ENCODE results near the gene RNF215.

The RNF215 gene

DNA sequence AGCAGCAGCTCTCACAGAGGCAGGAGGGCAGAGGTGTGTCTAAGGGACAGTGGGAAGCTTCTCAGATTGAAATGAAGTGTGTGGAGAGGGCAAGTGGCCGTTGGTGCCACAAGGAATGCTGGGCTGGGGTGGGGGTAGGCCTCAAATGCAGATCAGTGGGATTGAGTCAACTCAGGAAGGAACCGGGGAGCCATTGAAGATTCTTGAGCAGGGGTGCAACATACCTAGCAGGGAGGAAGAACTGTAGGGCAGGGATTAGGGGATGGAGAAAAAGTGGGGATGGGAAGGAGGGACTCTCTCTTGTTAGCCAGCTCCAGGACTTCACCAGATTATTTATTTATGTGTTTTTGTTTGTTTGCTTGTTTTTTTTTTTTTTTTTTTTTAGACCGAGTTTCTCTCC lies 6.7 kb upstream of the RNF215 start:
- DNase-seq, result no peak

GRCh38 chr22:30393322-30393680 lies 6.1 kb upstream of the RNF215 start:
- DNase-seq, result no peak

DNA sequence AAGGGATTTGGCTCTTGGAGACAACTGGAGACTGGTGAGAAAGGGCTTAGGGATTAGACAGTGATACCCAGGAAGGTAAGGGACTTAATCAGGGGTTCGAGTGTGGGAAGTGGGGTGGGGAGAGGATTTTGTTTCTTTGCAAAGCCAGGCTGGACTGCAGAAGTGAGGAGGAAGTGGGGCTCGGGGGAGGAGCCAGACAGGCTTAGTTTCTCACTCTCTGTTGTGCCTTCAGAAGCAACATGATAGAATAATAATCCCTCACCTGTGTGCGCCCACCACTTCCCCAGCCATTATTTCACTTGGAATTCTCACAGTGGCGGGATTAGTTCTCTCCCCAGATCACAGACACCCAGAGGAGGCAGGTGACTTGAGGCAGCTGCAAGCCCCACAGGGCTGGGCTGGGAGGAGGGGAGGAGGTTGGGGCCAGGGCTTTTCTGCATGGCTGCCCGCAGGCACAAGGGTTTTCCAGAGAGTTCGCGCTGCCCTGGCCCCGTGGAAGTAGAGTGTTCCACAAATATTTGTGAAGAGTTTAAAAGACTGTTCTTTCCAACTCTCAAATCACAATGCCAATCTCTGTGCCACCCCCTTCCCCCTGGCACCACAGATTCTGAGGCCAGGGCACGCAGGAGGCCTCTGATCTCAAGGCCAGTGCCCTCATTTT lies 5.6 kb upstream of the RNF215 start:
- DNase-seq, result no peak

GRCh38 chr22:30390974-30391691 lies 3.9 kb upstream of the RNF215 start:
- DNase-seq, result peak; percentile 66 to 87

DNA sequence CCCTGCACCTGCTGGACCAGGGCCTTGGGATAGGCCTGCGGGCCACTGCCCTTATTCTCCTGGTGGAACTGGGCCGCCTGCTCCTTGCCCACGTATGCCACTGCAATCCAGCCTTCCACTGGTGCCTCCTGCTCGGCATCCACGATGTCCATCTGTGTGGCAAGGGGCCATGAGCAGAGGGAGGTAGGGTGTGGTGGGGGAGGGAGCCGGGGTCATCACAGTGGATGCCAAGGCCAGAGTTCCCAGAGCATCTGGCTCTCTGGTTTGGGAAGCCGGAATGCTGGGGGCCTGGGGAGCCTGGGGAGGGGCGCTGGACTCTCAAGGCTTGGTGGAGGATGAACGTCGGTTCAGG lies 627 bp downstream of the RNF215 start:
- no peak for DNase-seq

DNA sequence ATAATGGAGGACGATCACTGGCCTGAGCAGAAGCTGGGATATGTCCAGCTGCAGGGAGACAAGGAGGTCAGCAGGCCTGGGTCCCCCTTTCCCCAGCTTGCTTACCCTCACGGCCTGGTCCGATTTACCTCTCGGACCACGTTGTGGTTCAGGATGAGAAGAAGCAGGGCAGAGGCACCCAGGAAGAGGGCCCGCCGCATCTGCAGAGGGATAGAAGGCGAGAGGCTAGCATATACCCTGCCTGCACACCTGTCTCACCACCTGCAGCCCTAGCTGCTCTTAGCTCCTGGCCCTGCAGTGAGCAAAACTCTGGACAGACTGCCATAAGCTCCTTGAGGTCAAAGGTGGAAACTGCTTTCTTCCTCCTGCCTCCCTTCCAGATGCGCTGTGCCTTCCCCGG lies 1.3 kb downstream of the RNF215 start:
- DNase-seq, result no peak

GRCh38 chr22:30383061-30383460 lies 4.2 kb downstream of the RNF215 start:
- no peak for DNase-seq

DNA sequence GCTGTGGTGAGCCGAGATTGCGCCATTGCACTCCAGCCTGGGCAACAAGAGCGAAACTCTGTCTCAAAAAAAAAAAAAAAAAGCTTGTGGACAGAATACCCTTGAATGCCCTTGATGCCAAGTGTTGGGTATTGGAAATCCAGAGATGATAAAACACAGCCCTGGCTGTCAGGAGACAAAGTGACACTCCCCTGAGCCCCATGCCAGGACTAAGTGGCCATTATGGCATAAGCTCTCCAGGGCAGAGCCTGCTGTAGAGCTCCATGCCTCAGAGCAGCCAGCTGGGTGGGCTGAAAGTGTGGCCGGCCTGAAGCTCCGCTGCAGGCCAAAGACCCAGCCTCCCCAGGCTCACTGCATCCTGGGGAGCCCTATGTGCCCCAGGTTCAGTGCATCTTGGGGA lies 4.9 kb downstream of the RNF215 start:
- no peak for DNase-seq

DNA sequence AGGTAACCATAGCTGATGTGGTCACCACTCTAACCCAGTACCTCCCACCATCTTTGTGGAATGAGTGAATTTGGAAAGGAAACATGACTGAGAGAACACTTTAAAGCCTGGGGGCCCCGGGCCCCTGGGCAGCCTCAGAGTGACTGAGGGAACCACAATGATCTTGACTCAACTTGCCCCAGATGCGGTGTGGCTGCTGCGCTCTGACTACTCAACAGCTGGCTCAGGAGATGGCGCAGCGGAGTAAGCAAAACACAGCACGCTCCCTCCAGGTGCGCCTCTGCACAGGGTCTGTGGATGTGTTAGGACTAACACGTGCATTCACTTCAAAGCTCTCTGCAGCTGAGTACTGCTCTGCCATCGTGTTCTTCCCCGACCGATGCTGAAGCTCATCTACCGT lies 5.9 kb downstream of the RNF215 start:
- no peak for DNase-seq

GRCh38 chr22:30380011-30380410 lies 7.2 kb downstream of the RNF215 start:
- no peak for DNase-seq

- DNase-seq, result no peak
Observed at GRCh38 chr22:30375312-30375849, 11.8 kb downstream of the RNF215 start.

GRCh38 chr22:30373331-30374325 lies 13.6 kb downstream of the RNF215 start:
- no peak for DNase-seq

DNA sequence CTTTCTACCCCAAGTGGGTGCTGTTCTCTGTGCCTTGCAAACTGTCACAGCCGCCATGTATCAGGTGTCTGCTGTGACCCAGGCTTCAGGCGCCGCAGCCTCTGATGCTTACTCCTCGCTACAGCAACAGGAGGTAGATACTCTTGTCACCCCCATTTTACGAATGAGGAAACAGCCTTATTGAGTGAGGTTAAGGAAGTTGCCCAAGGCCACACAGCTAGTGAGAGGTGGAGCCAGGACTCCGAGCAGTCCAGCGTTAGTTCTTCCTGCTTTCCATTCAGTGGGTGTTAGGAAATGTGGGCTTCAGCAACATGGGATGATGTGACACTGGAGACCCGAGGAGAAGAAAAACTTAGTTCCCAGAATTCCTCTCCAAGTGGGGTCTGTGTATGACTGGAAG lies 14.3 kb downstream of the RNF215 start:
- peak; percentile 59 to 68 for DNase-seq

- no peak for DNase-seq
Observed at GRCh38 chr22:30371981-30372380, 15.2 kb downstream of the RNF215 start.

GRCh38 chr22:30371321-30371720 lies 15.9 kb downstream of the RNF215 start:
- no peak for DNase-seq

GRCh38 chr22:30370641-30371230 lies 16.5 kb downstream of the RNF215 start:
- no peak for DNase-seq

- DNase-seq, result no peak
Observed at GRCh38 chr22:30368420-30368819, 18.8 kb downstream of the RNF215 start.

DNA sequence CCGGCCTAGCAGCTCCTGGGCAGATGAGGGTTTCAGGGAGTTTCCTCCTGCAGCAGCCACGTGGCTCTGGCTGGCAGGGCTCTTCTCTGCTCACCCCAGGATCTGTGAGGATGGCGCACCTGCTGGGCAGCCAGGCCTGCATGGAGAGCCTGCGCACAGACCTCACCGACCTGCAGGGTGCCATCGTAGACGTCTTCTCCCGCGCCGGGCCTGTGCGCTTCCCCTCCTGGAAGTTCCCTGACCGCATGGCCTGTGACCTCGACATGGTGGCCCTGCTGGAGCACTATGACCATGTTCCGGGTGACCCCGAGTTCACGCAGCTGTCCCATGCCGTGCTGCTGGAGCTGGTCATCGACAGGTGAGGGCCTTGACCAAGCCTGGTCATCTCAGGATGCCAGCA lies 21.3 kb downstream of the RNF215 start:
- DNase-seq, result no peak

DNA sequence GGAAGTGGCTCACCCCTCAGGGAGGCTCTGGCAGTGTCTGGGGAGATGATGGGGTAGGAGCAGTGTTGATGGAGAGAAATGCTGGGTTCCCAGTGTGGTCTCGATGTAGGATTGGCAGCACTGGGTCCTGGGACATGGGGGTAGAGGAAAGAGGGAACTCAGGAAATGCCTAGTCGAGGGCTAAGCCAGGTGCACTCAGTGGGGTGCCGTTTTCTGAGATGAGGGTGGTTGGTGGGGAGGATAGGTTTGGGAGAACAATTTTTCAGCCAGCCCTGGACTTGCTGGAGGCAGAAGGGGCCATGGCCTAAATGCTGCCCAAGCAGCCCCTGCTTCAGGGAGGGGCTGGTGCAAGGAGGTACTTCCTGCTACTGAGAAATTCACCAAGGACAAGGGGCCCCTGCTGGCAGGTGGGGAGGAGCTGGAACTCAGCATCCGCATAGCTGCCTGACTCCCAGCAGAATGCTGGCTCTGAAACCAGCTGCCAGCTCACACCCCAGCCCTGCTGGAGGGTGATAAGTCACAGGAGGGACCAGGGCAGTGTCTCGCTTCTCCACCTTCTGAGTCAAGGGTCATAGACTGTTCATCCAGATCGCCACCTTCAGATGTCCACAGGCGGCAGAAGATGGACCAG lies 24.4 kb downstream of the RNF215 start:
- no peak for DNase-seq

DNA sequence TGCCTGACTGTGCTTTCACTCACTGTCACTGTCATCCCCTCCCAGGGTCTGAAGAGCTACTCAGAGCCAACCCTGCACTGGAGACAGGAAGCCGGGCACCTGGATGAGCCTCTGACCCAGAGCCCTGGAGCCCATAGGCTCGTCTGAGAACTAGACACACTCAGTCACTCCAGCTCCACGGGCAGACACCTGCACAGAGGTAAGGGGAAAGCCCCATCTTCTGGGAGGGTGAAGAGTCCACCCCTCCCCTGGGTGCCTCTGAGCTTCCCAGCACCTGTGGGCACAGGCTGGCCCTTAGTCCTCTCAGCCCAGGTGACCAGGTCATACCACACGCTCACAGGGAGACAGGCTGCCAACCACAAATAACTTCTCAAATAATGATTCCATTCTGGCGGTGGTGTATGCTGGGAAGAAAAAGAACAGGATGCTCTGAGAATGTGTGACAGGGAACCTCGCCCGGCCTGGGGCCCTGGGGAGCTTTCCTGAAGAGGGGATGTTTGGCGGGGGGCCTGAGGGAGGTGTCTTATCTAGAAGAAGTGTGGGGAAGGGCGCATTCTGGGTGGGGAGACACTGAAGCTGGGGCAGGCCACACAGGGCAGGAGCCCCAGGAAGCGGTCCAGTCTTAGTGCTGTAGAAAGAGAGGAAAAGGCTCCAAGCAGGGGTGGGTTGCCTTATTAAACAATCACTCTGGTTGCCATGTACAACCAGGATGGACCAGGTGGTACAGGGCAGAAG lies 25.1 kb downstream of the RNF215 start:
- DNase-seq, result no peak

GRCh38 chr22:30358541-30358940 lies 28.7 kb downstream of the RNF215 start:
- no peak for DNase-seq

Measured in inflammatory macrophage treated with lipopolysaccharide for 1 hour (primary cell).